HG02571 (cell line): ENCODE measurements around the gene PIBF1.
"Not testable (repeated sequence)": the region's sequence is repeated elsewhere in the genome, so short reads cannot be mapped to it uniquely, and the experiment has no call there.

ENCODE experiments used
- ATAC-seq: cut with Tn5 transposase; IDR thresholded peaks from one replicate; pipeline ENCODE4 v1.9.1; 2021; ENCODE audit warnings: mild to moderate bottlenecking, moderate library complexity; ENCODE audit not compliant: unreplicated experiment

PIBF1 gene

DNA sequence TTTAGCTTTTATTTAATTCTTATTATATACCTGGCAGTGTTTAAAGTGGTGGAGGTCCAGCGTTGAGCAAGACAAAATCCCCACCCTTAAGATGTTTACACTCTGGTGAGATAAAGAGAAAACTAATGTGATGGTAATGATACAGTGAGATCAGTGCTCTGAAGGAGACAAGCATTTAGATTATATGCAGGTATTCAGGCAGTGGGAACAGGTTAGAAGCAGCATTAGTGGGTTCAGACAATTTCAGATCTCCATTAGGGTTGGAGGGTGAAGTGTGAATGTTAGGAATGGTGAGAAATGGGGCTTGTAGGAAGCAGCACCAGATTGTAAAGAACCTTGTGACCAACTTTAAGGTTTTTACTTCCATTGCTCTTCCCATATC lies 39.0 kb downstream of the PIBF1 start:
- no peak for ATAC-seq

DNA sequence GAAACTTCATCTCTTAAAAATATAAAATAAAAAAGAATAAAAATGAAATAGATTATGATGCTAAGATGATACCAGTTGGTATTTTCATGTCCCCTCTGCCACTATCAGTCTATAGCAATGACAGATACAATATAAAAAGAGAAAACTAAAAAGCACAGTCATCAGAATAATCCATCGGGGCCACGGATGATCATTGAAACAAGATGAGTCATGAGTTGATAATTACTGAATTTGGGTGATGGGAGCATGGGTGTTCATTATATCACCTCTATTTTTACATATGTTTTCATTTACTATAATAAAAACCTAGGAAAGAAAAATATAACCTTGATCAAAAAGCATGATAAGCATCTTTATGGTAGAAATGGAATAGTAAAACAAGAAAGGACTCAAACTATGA lies 41.1 kb downstream of the PIBF1 start:
- ATAC-seq = no peak

GRCh38 chr13:72823724-72824123 lies 41.8 kb downstream of the PIBF1 start:
- no peak for ATAC-seq

DNA sequence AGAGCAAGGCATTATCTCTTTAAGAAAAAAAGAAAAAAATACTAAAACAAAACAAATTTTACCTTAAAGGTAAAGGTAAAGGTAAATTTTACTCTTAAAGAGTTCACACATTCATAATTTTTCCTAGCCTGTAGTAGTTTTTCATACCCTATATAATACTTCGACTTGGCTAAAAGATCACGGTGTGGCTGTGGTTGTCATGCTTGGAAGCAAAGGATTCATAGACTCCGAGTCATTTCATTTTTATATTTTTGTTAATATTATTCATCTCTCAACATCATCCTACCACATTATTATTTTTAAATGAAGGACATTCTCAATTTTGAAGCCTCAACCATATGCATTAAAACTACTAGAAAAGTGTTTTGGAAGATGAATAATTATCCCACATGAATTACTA lies 52.7 kb downstream of the PIBF1 start:
- no peak for ATAC-seq

- peak; percentile 88 for ATAC-seq
Measured at GRCh38 chr13:72839831-72840426, 58.0 kb downstream of the PIBF1 start.

- ATAC-seq = no peak
Measured at GRCh38 chr13:72842991-72843390, 61.1 kb downstream of the PIBF1 start.

- not testable (repeated sequence) for ATAC-seq
Measured at GRCh38 chr13:72845148-72845547, 63.2 kb downstream of the PIBF1 start.

DNA sequence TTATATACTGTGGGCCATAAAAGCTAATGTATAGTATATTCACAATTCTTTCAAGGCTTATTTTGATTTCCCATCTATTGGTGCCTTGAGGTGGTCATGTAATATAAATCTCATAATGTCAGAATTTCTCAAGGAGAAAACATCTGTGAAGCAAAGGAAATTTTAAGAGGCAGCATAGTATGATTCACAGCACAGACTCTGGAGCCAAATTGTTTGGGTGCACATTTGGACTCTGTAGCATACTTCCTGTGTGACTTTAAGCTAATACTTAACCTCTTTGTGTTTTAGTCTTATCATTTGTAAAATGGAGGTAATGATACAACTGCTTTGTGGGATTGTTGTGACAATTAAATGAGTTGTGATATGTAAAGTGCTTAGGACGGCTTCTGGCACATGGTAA lies 67.6 kb downstream of the PIBF1 start:
- ATAC-seq = no peak

- ATAC-seq = no peak
Measured at GRCh38 chr13:72850959-72851677, 69.2 kb downstream of the PIBF1 start.

- no peak for ATAC-seq
Measured at GRCh38 chr13:72851678-72852014, 69.7 kb downstream of the PIBF1 start.

GRCh38 chr13:72852207-72852606 lies 70.3 kb downstream of the PIBF1 start:
- ATAC-seq = no peak

DNA sequence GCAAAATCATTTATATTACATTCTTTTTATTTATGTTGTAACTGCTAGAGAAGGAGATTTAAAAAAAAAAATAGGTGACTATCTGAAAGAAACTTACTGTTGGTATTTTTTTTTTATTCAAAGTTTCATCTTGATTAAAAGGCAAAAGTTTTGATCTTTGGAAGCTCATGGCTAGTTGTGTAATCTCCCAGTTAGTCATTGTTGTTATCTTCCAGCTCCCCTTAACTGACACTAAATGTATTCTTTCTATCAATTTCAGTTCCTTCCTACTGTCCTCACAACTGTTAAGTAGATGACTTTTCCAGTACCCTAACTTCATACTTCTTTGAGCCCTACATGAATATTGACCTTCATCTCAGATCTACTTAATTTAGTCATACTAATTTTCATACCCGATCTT lies 71.1 kb downstream of the PIBF1 start:
- no peak for ATAC-seq

DNA sequence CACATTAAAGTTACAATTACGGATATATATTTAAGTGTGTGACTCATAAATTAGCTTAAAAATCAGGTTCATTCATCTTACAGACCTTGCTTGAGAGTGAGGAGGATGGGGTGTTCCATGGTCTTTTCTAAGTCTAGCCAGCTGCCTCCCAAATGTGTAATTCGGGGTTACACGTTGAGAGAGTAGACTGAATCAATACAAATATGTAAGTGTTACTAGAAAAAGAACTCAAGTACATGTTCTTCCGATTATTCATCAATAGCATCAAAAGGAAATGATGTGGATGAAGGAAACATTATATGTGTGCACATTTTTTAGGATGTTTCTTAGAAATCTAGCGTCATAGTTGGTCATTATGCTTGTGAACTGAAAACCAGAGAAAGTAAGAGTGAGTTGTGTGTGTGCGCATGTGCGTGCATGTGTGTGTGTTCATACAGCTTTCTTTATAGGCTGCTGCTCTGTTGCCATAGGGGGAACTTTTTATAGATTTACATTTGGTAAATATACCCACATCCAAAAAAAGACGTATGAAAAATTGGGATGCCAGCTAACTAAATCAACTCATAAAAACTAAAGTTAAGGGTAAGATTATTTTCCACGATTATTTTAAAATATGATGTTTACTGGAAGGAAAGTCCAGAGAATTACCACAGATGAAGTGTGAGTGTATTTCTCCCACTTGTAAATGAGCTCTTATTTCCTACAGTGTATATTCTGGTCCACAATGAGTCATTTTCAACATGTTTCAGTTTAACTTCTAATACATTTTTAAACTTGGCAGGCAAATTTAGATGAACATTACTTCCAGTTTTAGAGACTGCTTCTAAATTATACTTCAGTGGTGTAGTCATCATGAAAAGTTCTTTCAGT lies 82.4 kb downstream of the PIBF1 start:
- ATAC-seq = peak; percentile 89

DNA sequence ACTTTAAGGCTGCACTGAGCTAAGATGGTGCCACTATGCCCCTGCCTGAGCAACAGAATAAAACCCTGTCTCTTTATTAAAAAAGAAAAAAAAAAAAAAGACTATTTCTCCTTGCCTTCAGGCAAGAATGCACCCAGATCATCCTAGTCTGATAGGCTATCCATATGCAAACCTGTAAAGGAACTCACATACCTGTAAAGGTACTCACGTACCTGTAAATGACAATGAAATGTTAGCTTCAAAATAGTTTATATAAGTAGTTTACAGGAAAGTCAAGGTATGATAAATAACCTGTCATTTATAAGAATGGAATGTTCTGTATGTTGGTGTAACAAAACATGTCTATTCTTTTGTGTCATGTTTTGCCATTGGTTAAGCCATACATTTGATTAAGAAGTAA lies 86.3 kb downstream of the PIBF1 start:
- ATAC-seq = no peak

GRCh38 chr13:72875233-72875632 lies 93.3 kb downstream of the PIBF1 start:
- no peak for ATAC-seq

- ATAC-seq = no peak
Measured at GRCh38 chr13:72884101-72884500, 102.2 kb downstream of the PIBF1 start.

- no peak for ATAC-seq
Measured at GRCh38 chr13:72886272-72887067, 104.5 kb downstream of the PIBF1 start.

- no peak for ATAC-seq
Measured at GRCh38 chr13:72889495-72889894, 107.6 kb downstream of the PIBF1 start.

GRCh38 chr13:72890546-72890945 lies 108.6 kb downstream of the PIBF1 start:
- no peak for ATAC-seq

DNA sequence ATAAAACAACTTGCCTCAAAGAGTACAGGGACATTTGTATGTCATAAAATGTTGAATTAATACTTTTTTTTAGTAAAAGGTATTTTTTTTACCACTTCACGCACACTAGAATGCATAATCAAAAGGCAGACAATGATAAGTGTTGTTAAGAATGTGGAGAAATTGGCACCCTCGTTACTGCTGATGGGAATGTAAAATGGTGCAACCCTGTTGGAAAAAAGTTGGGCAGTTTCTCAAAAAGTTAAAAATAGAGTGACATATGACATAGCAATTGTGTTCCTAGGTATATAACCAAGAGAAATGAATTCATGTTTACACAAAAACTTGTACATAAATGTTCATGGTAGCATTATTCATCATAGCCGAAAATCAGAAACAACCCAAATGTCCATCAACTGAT lies 109.5 kb downstream of the PIBF1 start:
- ATAC-seq = no peak

DNA sequence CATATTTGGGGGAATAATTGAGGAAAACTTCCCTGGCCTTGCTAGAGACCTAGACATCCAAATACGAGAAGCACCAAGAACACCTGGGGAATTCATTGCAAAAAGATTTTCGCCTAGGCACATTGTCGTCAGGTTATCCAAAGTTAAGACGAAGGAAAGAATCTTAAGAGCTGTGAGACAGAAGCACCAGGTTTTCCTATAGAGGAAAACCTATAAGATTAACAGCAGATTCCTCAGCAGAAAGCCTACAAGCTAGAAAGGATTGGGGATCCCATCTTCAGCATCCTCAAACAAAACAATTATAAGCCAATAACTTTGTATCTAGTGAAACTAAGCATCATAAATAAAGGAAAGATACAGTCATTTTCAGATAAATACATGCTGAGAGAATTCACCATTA lies 114.9 kb downstream of the PIBF1 start:
- no peak for ATAC-seq
